WERI-Rb-1 (cell line): ENCODE data around the gene CEP162.
"Not testable (repeated sequence)": the region's sequence is repeated elsewhere in the genome, so short reads cannot be mapped to it uniquely, and the experiment has no call there.

Experiments
- DNase-seq: peaks from one replicate; pipeline ENCODE4 v3.0.0-alpha.2; 2020
- H3K27ac ChIP-seq: fragments of 250-450 bp; sonication (Bioruptor Pico); 2 replicates; pipeline ENCODE4 v1.5.1; 2020; ENCODE audit warnings: mild to moderate bottlenecking, moderate library complexity
- H3K27me3 ChIP-seq: fragments of 250-450 bp; sonication (Bioruptor Pico); 2 replicates; pipeline ENCODE4 v1.5.1; 2021; ENCODE audit warnings: mild to moderate bottlenecking, low read depth, moderate library complexity; ENCODE audit not compliant: insufficient read depth, severe bottlenecking
- H3K36me3 ChIP-seq: fragments of 250-450 bp; sonication (Bioruptor Pico); 2 replicates; pipeline ENCODE4 v1.5.1; 2020; ENCODE audit warnings: mild to moderate bottlenecking, moderate library complexity
- H3K4me3 ChIP-seq: 2 replicates; pipeline ENCODE4 v1.5.1; 2011; ENCODE audit warnings: low read depth, mild to moderate bottlenecking, control low read depth, low read length
- H3K9me3 ChIP-seq: fragments of 250-450 bp; sonication (Bioruptor Pico); 2 replicates; pipeline ENCODE4 v1.5.1; 2021; ENCODE audit warnings: mild to moderate bottlenecking, moderate library complexity; ENCODE audit not compliant: severe bottlenecking
- CTCF ChIP-seq: IDR thresholded peaks from 2 replicates; pipeline ENCODE4 v1.5.1; 2011; ENCODE audit warnings: low read depth, mild to moderate bottlenecking, control low read depth, inconsistent platforms, low read length

CEP162 gene

GRCh38 chr6:84119277-84119676 is 108.2 kb downstream of the CEP162 start:
- no peaks in the 10 kb centered on the region for H3K27me3 ChIP-seq
- TF ChIP-seq CTCF = no peak
- no peaks in the 10 kb centered on the region for H3K9me3 ChIP-seq
- no peak overlapping the region for H3K27ac ChIP-seq
- H3K36me3 ChIP-seq = peaks cover 4% of the 10 kb centered on the region
- H3K4me3 ChIP-seq = no peak overlapping the region
- DNase-seq = no peak

DNA sequence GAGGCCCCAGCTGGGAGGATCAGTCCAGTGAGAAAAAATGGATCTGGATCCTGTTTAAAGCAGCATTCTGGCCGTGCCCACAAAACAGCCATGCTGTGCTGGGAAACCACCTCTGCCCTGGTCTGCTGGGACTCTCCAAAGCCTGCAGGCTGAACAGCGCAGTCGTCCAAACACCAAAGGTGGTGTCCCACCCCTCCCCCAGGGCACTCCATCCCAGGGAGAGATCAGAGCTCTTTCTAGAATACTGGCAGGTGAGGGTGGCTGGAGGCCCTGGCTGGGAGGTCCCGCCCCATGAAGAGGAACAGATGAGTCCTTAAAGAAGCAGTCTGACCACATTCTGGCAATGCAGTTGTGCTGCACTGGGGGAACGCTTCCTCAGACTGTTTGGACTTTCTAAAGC is 109.3 kb downstream of the CEP162 start:
- Histone ChIP-seq H3K4me3 (no peak overlapping the region), H3K27ac (no peak overlapping the region), H3K27me3 (no peaks in the 10 kb centered on the region), H3K36me3 (no peaks in the 10 kb centered on the region), H3K9me3 (no peaks in the 10 kb centered on the region)
- TF ChIP-seq CTCF = no peak
- no peak for DNase-seq

DNA sequence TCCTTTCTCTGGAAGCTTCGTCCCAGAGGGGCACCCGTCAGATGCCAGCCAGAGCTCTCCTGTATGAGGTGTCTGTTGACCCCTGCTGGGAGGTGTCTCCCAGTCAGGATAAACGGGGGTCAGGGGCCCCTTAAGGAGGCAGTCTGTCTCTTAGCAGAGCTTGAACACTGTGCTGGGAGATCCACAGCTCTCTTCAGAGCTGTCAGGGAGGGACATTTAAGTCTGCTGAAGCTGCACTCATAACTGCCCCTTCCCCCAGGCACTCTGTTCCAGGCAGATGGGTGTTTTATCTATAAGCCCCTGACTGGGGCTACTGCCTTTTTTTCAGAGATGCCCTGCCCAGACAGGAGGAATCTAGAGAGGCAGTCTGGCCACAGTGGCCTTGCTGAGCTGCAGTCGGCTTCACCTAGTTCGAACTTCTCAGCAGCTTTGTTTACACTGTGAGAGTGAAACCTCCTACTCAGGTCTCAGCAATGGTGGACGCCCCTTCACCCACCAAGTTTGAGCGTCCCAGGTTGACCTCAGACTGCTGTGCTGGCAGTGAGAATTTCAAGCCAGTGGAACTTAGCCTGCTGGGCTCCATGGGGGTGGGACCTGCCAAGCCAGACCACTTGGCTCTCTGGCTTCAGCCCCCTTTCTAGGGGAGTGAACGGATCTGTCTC is 112.4 kb downstream of the CEP162 start:
- H3K4me3 ChIP-seq, H3K27me3 ChIP-seq, H3K9me3 ChIP-seq, H3K27ac ChIP-seq, H3K36me3 ChIP-seq: not testable (repeated sequence)
- DNase-seq = peak; percentile 11

DNA sequence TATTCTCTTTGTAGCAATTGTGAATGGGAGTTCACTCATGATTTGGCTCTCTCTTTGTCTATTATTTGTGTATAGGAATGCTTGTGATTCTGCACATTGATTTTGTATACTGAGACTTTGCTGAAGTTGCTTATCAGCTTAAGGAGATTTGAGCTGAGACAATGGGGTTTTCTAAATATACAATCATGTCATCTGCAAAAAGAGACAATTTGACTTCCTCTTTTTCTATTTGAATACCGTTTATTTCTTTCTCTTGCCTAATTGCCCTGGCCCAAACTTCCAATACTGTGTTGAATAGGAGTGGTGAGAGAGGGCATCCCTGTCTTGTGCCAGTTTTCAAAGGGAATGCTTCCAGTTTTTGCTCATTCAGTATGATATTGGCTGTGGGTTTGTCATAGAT is 116.1 kb downstream of the CEP162 start:
- H3K36me3 ChIP-seq, DNase-seq, H3K27ac ChIP-seq, H3K27me3 ChIP-seq, H3K4me3 ChIP-seq, H3K9me3 ChIP-seq: not testable (repeated sequence)

DNA sequence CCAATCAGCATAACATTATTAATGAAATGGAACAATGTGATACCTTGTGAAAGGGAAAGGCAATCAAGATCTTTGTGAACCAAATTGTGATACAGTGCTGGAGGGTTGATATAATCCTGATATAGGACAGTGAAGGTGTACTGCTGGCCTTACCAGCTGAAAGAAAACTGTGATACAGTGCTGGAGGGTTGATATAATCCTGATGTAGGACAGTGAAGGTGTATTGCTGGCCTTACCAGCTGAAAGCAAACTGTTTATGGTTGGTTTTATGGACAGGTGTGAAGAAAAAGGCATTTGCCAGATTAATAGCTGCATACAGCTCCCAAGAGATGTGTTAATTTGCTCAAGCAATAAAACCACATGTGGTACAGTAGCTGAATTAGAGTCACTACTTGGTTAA is 119.9 kb downstream of the CEP162 start:
- Histone ChIP-seq H3K9me3 (no peaks in the 10 kb centered on the region), H3K36me3 (no peaks in the 10 kb centered on the region), H3K4me3 (no peak overlapping the region), H3K27me3 (no peaks in the 10 kb centered on the region), H3K27ac (no peak overlapping the region)
- TF ChIP-seq CTCF = no peak
- DNase-seq = no peak

- not testable (repeated sequence) for H3K27ac ChIP-seq, H3K4me3 ChIP-seq, H3K27me3 ChIP-seq, H3K36me3 ChIP-seq, DNase-seq, H3K9me3 ChIP-seq
Observed at GRCh38 chr6:84105215-84105924, 122.1 kb downstream of the CEP162 start.

GRCh38 chr6:84103029-84103428 is 124.4 kb downstream of the CEP162 start:
- DNase-seq = no peak
- no peaks in the 10 kb centered on the region for H3K27me3 ChIP-seq
- no peak overlapping the region for H3K27ac ChIP-seq
- H3K4me3 ChIP-seq = no peak overlapping the region
- TF ChIP-seq CTCF = no peak
- H3K9me3 ChIP-seq = no peaks in the 10 kb centered on the region
- no peaks in the 10 kb centered on the region for H3K36me3 ChIP-seq
